ENCODE results near the gene SRRM2.
A peak's percentile ranks its signal among the peaks of the same experiment; 100 is the strongest.

The SRRM2 gene

GRCh38 chr16:2765462-2766404 is 13.3 kb downstream of the SRRM2 start:
- DNase-seq, result no peak

DNA sequence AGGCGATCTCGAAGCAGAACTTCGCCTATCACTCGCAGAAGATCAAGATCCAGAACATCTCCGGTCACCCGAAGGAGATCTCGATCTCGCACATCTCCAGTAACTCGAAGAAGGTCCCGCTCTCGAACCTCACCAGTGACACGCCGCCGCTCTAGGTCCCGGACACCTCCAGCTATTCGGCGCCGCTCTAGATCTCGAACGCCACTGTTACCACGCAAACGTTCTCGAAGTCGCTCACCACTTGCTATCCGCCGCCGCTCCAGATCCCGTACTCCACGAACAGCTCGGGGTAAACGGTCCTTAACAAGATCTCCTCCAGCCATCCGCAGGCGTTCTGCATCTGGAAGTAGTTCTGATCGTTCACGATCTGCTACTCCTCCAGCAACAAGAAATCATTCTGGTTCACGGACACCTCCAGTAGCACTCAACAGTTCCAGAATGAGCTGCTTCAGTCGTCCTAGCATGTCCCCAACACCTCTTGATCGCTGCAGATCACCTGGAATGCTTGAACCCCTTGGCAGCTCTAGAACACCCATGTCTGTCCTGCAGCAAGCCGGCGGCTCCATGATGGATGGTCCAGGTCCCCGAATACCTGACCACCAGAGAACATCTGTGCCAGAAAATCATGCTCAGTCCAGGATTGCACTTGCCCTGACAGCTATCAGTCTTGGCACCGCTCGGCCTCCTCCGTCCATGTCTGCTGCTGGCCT is 14.1 kb downstream of the SRRM2 start:
- DNase-seq, result no peak

GRCh38 chr16:2767140-2767731 is 14.8 kb downstream of the SRRM2 start:
- DNase-seq, result no peak

DNA sequence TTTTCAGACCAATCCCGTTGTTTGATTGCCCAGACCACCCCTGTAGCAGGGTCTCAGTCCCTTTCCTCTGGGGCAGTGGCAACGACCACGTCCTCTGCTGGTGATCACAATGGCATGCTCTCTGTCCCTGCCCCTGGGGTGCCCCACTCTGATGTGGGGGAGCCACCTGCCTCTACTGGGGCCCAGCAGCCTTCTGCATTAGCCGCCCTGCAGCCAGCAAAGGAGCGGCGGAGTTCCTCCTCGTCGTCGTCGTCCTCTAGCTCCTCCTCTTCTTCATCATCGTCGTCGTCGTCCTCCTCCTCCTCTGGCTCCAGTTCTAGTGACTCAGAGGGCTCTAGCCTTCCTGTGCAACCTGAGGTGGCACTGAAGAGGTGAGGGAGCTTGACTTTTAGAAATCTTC is 15.5 kb downstream of the SRRM2 start:
- no peak for DNase-seq

DNA sequence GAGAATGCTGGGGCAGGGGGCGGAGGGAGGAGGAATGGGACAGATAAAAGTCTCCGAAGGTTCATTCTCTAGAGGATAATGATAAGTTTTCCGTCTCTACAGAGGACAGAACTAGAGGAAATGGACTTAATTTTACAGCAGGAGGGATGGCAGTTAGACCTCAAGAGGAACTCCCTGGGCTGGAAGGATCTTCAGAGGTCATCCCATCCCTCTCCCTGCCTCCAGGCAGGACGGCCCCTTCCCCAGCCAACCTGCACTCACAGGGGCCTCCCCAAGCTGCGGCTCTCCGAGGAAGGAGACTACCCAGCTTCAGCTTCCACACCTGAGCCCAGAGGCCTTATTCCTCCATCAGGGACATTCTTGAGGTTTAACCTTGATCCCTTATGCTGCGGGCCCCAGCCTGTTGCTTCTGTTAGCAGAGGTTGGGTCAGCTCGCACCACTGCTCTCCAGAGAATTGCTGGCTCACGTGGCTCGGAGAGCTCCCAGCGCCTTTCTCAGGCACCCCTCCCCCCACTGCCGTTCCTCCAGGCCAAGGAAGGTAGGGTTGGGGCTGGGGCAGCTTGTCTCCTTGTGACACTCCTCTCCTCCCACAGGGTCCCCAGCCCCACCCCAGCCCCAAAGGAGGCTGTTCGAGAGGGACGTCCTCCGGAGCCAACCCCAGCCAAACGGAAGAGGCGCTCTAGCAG is 16.1 kb downstream of the SRRM2 start:
- DNase-seq, result no peak

DNA sequence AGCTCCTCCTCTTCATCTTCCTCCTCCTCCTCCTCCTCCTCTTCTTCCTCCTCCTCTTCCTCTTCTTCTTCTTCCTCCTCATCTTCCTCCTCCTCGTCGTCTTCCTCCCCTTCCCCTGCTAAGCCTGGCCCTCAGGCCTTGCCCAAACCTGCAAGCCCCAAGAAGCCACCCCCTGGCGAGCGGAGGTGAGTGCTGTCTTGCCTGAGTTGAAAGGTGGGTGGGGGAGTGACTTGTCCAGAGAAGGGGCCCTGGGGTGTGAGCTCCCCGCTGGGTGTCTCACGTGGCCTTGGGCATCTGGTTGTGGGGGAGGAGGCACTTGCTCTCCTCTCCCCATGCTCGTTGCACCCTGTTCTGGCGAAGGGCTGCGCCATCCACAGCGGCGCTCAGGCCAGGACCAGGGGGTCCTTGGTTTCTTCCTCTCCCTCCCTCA is 16.7 kb downstream of the SRRM2 start:
- DNase-seq, result no peak

GRCh38 chr16:2769675-2770056 is 17.2 kb downstream of the SRRM2 start:
- no peak for DNase-seq

GRCh38 chr16:2770057-2770951 is 17.9 kb downstream of the SRRM2 start:
- DNase-seq, result no peak

GRCh38 chr16:2771496-2772402 is 19.3 kb downstream of the SRRM2 start:
- DNase-seq, result no peak

GRCh38 chr16:2773188-2773968 is 20.9 kb downstream of the SRRM2 start:
- no peak for DNase-seq

DNA sequence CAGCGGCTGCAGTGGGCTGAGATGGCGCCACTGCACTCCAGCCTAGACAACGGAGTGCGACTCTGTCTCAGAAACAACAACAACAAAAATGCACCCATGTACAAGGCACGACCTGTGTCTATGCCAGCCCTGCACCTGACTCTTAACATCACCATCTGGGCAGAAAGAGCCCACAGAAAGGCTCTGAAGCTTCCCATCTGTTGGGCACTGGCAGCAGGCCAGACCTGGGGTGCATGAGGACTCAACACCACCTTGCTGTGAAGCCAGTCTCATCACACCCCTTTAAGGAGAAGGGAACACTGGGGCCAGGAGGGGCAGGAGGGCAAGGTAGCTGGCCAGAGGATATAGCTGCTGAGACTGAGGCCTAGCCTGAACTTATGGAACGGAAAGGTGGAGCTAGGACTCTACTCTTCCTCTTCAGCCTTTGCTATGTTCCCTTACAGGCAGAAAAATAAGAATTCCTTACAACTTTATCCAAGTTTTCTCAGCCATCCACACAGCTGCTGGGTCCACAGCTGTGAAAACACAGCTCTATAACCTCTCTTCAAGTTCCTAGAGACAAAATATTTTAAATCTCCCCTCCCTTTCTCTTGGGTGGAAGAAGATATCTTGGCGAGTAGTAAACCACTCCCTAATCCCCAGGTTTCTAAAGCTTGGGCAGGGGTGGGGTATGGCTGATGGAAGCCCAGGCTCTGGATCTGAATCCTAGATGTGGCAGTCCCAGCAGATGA is 21.9 kb downstream of the SRRM2 start:
- DNase-seq, result no peak

- DNase-seq, result no peak
These were observed 22.8 kb downstream of the SRRM2 start for GRCh38 chr16:2775131-2775716.

- no peak for DNase-seq
These were observed 23.5 kb downstream of the SRRM2 start for GRCh38 chr16:2775765-2776499.

DNA sequence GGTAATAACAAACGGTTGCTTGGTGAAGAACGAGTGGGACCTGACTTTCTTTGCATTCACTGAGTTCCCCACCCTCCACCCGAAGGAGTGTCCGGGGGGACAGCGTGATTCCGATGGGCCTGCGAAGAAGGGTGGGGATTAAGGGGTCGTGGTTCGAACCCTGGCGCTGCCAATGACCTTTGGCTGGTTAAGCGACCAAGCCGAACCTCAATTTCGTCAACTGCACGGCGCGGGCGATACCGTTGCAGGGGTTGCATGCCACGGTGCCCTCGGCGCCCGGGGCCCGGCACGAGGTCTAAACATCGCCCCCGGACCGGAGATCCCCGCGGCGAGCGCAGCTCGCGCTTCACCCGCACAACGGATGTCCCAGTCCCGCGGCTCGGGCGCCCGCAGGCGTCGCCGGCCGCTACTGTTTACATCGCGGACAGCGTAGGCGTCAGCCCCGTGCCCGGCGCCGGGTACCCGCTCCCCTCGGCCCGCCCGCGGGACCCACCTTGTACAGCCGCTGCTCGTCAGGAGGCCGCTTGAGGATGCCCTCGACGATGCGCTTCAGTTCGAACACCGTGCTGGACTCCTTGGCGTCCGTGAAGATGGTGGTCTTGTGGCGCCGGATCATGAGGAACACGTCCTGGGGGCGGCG is 24.2 kb downstream of the SRRM2 start:
- DNase-seq, result peak; percentile 56

- DNase-seq, result peak; percentile 92
These were observed 24.9 kb downstream of the SRRM2 start, which contains the start of gene ELOB for GRCh38 chr16:2777231-2777902. TSS of gene ELOB (minus strand) at chr16:2777280. CDS start at chr16:2777239, 41 bp downstream.

DNA sequence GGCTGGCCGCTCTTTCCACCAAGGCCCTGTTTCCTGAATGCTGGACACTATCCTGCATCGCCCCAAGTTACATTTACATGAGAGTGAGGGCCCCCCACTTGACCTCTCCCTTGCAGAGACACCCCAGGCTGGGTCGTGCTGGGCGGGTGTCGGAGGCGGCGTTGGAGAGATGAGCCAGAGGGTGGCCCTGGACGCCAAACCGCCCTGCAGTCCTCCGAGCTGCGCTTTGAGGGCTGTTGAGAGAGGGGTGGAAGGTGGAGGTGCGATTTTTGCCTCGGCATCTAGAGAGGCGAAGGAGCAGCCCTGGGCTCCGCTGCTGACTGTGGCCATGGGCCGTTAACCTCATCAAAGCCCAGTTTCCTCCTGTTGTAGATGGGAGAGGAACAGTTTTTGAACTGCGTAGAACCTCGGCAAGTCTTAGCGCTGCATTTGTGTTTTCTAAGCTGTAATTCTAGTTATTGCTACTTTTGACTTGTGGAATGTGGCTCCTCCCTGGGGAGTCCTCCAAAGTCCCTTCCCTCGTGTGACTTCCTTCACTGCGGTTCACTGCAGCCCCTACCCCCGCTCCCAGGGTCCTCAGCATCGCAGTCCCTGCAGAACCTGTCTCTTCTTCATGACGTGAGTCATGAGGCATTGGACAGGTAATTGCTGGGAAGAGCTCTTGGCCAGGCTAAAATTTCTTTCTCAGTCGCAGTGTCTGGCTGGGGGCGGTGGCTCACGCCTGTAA is 25.6 kb downstream of the SRRM2 start:
- peak; percentile 45 for DNase-seq

All from activated CD4-positive, alpha-beta T cell treated with anti-CD3 and anti-CD28 coated beads for 48 hours (primary cell).